Fibroblast of upper back skin (primary cell): ENCODE data around the gene TDRD9.

Experiments used
- DNase-seq: peaks from one replicate; pipeline ENCODE4 v3.0.0-alpha.2; 2013

TDRD9 gene

DNA sequence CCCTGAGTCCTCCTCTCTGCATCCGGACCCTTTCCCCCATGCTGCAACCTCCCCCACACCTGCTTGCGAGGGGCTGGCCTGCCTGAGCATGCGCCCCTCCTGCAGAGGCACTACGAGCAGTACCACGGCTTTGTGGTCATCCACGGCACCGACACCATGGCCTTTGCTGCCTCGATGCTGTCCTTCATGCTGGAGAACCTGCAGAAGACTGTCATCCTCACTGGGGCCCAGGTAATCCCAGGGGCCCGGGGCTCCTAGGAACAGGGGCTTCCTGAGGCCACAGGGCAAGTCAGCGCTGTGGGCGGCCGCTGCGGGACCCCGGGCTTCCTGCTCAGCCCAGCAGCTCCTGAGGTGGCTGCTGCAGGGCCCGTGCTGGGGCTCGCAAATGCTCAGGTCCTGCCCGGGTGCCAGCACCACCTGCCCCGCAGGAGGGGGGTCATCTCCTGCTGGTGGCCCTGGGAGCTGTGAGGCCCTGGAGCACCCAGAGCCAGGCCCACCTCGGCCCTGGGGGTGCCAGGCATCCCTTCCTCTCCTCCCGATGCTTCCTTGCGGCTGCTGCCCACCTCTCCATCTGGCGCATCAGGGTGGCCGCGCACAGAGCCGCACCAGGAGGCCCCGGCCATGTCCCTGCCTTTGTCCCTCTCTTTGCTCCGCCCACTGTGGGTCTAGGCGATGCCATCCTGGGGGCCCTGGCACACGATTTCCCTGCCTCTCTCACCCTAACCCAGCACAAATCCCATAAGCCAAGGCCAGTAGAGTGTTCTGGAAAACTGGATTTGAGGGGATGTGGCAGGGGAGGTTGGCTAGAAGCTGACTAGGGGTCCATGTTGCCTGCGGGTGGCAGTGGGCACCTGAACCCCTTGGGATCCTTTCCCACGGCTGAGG lies 167.4 kb downstream of the TDRD9 start:
- no peak for DNase-seq

DNA sequence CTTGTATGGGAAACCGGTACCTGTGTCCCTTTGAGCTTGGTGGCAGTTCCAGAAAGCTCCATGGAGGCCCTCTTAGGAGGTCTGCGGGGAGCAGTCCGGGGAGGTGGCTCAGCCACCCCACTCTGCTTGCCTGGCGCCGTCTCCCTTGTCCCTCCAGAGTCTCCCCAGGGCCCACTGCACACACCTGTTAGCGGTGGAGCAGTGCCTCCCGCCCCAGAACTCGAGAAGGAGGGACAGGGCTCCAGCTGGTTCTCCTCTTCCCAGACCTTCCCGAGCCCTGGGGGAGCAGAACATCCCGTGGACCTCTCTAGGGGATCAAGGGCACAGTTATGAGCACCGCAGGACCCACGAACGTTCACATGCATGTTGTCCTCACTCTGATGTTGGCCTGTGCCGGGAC lies 168.1 kb downstream of the TDRD9 start:
- no peak for DNase-seq

- DNase-seq, result no peak
Measured at GRCh38 chr14:104096751-104097700, 168.8 kb downstream of the TDRD9 start.

GRCh38 chr14:104098272-104099095 lies 170.2 kb downstream of the TDRD9 start:
- DNase-seq, result no peak

DNA sequence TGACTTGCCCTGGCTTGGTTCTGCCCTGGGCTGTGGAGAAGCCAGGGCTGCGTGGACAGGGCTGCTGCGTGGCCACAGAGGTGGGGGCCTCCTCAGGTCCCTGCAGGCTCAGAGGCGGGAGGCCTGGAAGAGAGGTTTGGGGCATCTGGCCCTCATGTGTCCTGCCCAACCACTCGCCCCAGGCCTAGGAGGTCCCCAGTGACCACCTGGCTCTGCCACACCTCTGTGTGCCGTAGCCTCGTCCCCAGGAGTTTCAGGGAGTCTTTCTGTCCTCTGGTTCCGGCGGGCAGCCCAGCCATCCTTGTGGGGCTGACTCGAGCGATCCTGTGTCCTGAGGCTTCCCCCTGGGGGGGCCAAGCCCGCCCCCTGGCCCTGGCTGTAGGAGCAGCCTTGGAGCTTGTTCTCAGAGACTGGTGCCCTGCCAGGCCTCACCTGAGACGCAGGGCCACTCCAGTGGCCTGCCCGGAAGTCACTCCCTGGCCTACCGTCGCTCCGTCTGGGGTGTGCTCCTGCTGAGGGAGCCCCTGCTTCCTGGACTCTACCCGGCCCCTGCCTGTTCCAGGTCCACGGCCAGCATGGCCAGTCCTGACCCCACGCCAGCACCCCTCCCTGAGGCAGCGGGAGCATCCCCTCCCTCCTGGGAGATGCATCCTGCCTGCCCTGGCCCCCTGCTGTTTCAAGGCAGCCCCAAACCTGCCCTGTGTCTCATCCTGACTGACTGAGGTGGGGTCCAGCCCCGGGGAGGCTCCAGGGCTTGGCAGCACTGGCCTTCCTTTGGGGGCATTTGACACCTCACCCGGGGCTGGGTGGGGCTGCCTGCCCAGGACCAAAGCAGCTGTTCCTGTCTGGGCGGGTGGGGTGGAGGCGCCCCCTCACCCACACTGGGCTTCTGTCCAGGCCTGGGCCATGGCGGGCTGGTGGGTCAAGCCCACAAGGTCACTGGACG lies 171.1 kb downstream of the TDRD9 start:
- no peak for DNase-seq

- no peak for DNase-seq
Measured at GRCh38 chr14:104100171-104101085, 172.2 kb downstream of the TDRD9 start.

- DNase-seq, result no peak
Measured at GRCh38 chr14:104101086-104101621, 172.9 kb downstream of the TDRD9 start.

DNA sequence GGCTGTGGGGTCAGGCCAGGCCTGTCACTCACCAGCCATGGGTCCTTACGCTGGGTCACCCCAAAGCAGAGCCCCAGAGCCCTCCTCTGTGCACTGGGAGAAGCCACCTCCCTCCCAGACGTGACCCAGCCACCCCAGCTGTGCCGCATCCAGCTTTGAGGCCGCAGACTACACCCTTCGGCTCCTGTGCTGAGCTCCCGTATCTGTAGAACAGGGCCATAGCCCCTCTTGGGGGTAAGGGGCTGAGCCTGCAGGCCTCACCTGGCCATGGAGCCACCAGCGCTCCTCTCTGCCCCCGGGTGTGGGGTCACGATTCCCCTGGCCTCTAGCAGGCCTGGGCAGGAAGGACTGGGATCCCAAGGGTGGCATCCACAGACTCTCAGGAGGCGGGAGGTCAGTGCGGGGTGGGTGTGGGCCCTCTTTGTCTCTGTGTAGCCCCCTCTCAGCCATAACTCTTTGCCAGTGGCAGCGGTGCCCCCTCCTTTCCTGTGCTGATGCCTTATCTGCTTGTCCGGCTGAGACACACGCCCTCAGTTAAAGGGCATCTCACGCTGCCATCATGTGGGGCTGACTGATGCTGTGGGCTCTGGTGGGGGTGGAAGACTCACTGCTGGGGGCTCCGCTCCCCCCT lies 173.5 kb downstream of the TDRD9 start:
- DNase-seq, result no peak
